NCI-H2196 (cell line): Measurements from ENCODE around the gene ZNF212.
"Not testable (repeated sequence)": the region's sequence is repeated elsewhere in the genome, so short reads cannot be mapped to it uniquely, and the experiment has no call there.

ENCODE experiments used
- DNase-seq: peaks from one replicate; lab custom pipeline; 2025; ENCODE audit not compliant: unreplicated experiment; lab: John Stamatoyannopoulos, UW

Gene ZNF212

DNA sequence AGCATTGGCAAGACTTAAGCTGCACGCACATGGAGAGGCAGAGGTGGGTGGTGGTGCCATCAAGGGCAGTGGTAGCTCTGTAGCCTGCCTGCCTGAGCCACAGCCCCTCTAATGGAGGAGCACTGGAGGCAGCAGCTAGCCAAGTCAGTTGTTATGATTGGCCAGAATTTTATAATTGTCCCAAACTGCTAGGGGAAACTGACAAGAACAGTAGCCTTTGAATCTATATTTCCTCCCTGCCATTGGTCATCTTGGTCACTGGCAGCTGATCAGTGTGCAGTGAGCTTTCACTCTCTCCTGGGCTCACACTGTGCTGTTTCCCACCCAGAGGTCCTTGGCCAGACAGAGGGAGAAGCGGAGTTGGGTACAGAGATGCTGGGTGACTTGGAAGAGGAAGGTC is 12.9 kb downstream of the ZNF212 start:
- DNase-seq, result no peak

DNA sequence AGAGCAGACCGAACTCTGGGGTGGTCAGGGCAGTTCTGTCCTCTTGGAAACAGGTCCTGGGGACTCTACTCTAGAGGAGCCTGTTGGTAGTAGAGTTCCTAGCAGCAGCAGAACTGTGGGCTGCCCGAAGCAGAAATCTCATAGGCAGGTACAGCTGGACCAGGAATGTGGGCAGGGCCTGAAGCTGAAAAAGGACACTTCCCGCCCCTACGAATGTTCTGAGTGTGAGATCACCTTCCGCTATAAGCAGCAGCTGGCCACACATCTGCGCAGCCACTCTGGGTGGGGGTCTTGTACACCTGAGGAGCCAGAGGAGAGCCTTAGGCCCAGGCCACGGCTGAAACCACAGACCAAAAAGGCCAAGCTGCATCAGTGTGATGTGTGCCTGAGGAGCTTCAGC is 14.2 kb downstream of the ZNF212 start:
- DNase-seq, result no peak

DNA sequence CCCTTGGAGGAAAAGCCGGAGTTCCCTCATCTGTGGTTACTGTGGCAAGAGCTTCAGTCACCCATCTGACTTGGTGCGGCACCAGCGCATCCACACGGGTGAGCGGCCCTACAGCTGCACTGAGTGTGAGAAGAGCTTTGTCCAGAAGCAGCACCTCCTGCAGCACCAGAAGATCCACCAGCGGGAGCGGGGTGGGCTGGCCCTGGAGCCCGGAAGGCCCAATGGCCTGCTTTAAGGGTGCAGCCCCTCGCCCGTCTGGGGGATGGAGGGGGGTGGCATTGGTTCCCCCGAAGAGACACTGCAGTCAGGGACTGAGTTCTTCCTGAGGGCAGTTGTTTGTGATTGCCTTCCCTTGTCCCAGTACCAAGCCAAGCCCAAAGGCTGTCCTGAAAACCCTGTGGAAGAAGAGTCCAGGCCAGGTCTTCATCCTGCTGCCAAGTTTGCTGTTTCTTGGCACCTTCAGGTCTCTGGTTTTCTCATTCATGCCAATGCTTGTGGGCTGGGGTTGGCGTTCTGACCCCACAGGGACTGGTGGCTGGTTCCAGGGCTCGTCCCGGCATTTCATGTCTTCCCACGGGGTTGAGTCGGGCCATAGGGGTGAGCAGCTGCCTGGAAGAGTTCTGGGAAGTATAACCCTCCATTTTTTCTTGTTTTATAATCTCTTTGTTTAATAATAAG is 14.9 kb downstream of the ZNF212 start:
- DNase-seq, result no peak

DNA sequence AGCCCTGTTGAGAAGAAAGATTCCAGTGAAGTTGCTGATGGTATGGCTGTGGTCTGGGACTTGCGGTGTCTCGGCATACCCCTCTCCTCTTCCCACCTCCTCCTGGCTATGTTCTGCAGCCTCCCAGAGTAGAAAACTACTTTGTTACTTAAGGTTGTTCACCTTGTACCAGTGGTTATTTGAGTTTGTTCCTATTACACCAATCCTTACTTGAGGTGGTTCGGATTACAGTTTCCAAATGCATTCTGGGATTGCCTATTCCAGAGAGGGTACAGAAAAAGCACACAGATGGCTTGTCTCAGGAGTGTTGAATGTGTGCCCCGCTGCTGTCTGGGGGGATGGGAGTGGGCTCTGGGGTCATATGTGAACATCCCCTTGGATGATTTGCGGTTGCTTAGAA is 15.7 kb downstream of the ZNF212 start:
- DNase-seq, result no peak

DNA sequence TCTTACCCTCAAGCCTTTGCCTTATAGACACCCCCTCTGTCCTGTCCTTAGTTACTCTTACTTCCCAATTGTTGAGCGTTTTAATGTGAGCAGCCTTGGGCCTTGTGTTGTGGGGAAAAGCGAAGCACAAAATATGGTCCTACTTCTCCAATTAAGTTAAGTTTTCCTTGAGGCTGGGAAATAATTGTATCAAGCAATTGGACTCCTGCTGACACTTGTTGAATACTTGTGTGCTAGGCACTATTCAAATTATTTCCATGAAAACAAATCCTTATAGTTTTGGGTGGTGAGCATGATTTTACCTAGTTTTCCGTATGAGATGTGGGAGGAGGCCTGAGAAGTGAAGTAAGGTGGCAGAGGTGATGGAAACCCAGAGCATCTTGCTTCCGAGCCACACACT is 17.1 kb downstream of the ZNF212 start:
- DNase-seq, result no peak

DNA sequence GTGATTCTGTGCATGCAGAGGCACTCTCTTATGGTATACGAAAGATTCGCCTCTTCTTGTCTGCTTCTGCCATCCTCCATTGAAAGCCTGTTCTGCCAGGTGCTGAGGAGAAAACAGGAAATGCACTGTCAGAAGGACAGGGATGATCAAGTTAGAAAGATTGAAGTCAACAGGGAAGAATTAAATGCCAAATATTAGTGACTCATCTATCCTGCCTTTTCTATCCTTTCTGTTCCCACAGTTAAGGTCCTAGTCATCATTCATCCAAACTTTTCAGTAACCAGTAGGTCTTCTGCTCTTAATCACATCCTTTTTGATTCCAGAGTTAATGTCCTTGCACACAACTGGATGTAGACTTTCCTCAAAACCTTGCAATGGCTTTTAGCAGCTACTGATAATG is 17.7 kb downstream of the ZNF212 start:
- no peak for DNase-seq

DNA sequence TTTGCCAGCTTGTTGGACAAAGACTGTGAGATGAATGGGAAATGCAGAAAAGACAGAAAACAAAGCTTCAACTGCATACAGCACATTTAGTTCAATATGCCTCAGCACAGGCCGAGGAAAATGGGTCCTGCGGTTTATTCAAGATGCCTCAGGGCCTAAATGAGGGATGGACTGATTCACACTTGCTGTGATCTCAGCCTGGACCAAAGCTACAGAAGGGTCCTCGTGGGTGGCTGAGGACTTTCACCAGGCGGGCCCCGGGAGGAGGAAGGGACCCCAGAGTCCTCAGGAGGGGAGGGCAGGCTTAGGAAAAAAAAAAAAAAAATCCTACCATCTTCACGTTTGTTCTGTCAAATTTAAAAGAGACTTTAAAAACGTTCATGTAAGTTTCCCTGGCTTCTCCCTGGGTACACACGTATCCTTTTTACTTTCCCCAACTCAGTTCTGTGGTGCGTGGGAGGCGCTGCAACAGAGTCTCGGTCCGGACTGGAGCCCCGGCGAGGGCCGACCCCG is 21.9 kb downstream of the ZNF212 start:
- DNase-seq, result no peak

DNA sequence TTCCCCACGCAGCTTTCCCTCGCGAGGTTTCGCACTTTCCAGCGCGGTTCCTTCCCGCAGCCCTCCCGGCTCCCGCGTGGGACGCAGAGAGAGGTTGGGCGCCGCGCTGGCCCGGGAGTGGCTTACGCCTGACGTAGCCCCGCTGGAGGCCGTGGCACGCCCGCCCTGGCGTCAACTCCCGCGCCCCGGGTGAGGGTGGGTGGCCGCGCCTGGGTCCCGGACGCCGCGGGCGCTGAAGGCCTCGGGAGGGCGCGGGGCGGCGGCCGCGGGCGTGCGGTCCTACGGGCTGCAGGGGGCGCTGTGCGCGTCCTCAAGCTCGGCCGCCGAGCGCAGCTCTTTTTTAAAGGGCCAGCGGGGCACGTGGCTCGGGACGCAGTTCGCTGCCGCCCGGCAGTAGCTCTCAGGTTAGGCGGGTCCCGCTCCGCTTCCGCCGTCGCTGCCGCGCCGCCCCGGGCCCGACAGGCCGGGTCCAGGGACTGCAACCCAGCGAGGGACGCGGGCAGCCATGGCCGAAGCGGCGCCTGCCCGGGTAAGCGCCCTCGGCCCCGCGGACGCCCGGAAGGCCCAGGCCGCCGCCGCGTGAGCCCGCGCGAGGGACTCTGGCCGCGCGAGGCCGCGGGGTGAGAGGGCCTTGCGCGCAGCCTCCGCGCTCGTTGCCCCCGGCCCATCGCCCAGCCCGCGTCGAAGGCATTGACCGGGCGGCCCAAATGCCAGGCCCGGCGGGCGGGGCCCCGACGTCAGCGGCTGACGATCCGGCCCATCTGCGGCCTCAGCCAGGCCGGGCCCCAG is 22.6 kb downstream of the ZNF212 start, which contains the start of gene ZNF783:
ZNF783 (plus strand) TSS at position 368 of the 789 bp plus-strand sequence; CDS start at position 506, 138 bp downstream.
- peak; percentile 91 for DNase-seq

DNA sequence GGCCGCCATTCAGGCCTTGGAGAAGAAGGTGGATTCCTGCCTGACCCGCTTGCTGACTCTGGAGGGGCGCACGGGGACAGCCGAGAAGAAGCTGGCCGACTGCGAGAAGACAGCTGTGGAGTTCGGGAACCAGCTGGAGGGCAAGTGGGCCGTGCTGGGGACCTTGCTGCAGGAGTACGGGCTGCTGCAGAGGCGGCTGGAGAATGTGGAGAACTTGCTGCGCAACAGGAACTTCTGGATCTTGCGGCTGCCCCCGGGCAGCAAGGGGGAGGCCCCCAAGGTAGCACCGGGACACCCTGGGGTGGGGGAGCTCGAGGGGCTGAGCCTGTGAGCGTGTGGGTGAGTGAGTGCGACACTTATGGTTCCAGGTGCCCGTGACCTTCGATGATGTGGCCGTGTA is 27.0 kb downstream of the ZNF212 start:
- no peak for DNase-seq

DNA sequence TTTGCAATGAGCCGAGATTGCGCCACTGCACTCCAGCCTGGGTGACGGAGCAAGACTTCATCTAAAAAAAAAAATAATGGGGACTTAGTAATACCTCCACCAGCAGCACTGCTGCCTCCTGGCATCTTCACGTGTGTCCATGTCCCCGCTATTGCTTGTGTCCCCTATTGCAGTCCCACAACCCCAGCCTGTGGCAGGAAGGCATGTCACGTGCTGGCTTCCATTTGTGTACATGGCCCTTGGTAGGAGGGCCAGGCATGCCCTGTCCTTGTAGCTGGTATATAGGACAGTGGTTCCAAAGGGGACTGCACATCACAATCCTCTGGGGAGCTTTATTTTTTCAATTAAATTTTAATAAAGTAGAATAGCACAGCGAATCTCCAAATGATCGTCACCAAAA is 28.3 kb downstream of the ZNF212 start:
- no peak for DNase-seq

DNA sequence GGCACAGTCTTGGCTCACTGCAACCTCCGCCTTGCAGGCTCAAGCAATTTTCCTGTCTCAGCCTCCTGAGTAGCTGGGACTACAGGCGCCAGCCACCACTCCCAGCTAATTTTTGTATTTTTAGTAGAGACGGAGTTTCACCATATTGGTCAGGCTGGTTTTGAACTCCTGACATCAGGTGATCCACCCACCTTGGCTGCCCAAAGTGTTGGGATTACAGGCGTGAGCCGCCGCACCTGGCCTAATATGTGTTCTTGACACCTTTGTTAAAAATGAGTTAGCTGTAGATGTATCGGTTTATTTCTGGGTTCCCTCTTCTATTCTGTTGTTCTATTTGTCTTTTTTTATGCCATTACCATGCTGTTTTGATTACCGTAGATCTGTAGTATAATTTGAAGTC is 35.0 kb downstream of the ZNF212 start:
- not testable (repeated sequence) for DNase-seq

DNA sequence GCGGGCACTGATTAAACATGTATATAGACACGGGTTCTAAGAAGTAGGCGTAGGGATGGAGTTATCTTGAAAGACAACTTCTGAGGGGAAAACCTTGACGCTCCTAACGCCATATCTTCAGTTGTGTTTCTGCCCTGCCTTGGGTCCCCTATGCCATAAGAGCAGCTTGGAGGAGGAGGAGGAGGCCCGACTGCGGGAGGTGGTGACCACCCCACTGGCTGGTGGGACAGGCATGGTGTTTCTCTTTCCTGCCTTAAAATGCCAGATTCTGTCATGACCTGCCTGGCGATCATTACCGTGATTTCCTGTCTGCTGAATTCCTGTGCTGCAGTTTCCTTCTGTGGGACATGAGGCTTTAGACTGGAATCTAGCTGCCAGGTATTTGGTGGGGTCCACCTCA is 38.4 kb downstream of the ZNF212 start:
- no peak for DNase-seq

DNA sequence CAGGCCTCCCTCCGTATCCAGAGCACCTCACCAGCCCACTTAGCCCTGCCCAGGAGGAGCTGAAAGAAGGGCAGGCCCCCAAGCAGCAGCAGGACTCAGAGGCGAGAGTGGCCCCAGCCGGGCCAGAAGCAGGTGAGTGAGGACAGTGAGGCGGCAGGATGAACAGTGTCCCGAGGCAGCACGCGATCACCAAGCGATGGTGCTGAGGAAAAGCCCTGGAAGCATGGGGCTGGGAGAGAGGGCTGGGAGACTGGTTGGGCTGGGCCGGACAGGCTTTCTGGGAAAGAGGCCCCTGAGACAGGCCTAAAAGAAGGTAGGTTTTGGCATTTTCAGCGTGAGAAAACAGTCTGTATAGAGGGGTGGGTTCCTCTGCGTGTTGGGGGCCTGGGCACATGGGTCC is 38.9 kb downstream of the ZNF212 start:
- DNase-seq, result no peak

DNA sequence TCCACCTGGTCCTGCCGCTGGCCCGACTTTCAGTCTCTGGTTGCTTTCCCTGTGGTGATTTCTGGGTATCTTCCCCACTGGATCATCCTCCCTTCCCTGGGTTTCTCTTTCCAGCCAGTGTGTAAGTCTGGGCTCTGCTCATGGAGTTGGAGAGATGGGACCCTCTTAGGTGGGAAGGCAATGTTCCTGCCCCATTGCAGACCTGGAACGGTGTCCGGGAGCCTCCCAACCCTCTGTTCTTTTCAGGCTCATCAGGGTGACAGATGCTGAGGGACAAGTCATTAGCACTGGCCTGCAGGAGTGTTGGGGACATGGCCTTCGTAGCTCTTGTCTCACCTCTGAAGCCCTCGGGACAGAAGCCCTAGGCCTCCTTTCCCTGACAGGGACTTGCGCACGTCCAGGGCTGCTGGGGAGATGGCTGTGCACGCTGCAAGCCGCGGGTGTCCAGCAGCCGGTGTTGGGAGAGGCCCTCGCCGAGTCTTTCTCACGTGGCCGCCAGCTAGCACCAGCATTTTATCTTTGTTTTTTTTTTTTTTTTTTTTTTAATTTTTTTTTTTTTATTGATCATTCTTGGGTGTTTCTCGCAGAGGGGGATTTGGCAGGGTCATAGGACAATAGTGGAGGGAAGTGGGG is 39.8 kb downstream of the ZNF212 start:
- no peak for DNase-seq

DNA sequence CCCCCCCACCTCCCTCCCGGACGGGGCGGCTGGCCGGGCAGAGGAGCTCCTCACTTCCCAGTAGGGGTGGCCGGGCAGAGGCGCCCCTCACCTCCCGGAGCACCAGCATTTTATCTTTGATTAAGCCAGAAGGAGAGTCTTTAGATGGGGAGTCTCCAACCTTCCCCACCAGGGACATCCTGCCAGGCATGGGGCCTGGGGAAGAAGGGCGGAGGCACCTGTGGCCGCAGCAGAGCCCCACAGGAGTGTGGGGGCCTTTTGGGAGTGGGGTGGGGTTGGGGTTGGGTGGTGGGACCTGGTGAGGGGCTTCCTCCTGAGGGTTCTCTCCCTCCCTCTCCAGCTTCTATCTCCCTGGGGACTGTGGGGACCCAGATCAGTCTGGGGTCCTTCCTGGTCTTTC is 40.7 kb downstream of the ZNF212 start:
- DNase-seq, result no peak

DNA sequence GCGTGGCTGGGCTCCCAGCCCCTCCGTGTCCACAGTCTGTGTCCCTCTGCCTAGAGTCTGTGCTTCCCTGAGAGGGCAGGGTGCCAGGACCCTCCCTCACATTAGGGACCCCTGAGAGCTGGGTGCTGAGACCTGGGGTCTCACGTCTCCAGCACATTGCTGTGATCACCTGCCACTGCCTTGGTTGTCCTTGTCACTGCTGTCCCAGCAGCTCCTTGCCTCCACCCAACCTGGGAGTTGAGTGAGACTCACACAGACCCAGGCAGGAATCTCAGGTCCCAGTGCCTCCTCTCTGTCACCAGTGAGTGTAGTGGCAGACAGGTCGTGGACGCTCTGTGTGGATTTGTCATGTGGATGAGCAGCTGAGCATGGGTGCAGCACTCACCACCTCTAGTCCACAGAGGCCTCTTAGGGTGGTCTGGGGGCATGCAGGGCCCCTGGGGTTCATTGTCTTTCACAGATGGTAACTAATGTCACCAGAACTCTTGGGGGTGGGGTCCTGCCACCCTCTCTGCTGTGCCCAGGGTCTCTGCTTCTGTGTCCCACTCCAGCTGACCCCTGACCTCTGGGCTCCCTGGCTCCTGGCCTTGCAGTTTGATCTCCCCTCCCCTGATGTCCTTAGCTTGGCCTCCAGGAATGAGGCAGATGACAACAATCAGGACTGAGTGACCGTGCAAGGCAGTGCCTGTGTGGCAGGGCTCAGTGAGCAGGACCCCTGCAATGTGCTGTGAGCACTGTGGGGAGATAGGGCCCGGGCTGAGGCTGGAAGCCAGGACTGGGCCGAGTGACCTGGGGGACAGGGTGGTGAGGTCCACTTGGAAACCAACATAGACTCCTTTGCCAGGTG is 41.4 kb downstream of the ZNF212 start:
- DNase-seq, result no peak

DNA sequence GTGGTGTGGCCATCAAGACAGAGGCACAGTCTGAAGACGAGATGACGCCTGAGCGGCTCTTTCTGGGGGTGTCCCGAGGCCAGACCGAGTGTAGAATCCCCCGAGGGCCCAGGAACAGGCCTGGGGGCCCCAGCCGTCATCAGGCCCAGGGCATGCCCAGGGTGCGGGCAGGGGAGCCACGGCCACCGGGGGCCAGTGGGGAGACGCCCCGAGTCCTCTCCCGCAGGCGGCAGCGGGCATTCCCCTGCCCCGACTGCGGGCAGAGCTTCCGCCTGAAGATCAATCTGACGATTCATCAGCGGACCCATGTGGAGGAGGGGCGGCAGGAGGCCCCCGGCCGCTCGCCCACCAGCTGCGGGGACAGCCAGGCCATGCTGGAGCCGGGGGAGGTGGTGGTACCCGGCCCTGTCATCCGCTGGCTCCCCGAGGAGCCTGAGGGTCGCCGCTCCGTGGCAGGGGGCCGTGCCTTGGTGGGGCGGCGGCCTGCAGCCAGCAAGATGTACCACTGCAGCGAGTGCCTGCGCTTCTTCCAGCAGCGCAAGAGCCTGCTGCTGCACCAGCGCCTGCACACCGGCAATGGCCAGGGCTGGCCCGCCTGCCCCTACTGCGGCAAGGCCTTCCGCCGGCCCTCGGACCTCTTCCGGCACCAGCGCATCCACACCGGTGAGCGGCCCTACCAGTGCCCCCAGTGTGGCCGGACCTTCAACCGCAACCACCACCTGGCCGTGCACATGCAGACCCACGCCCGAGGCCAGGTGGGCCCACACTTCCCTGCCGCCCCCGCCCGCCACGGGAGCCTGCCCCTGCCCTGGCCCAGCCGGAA is 42.3 kb downstream of the ZNF212 start:
- no peak for DNase-seq

DNA sequence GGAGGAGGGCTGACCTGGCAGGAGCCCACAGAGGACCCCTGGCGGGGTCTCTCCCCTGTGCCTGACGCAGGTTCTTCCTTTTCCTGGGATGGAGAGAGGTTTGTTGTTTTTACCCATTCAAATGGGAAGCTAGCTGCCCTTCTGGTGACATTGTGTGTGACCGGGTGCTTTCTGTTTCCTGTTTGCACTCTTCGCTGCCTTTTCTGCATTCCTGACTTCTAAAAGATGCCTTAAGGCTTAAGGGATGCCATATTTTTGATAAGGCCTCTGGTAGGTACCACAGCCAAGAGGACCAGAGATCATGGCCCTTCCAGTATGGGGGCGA is 42.8 kb downstream of the ZNF212 start:
- DNase-seq, result no peak

DNA sequence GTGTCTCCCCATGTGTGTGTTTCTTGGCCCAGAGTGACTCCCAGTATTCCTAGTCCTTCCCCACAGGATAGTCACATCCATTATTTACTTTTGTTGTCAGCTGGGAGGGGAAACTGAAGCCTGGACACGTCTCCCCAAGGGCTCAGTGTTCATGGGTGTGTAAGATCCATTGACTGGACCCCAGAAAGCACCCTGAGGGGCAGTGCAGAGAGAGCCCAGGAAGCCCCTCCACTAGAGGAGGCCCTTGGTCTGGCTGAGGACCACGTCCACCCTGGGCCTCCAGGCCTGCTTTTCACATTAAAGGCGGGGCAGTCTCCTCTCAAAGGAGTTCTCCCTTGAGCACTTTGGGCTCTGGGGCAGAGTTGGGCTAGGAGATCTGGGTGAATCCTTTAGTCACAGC is 43.9 kb downstream of the ZNF212 start:
- DNase-seq, result no peak

DNA sequence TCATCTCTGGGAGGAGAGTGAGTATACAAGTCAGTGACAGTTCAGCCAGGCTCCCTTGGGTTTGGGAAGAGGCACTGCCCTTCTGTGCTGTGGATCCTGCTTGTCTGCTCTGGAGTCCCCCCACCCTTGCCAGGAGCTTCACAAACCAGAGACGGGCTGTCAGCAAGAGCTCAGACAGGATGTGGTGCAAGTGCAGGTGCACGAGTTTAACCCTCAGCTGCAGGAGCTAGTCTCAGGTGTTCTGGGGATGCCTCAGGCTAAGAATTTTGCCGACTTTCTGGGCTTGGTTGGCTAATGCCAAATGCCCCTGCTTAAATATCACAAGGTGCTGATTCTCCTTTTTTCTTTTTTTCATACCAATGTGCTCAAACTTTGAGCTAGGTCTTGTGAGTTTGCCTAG is 44.9 kb downstream of the ZNF212 start:
- peak; percentile 35 for DNase-seq
